Activated CD4-positive, alpha-beta memory T cell treated with anti-CD3 and anti-CD28 coated beads for 36 hours (primary cell): ENCODE data around the gene IQCB1. TPM values are rescaled to one million over a fixed set of nuclear protein-coding genes. Genes with fewer than 3 reads are reported as not detected.
"Not testable (repeated sequence)": the region's sequence is repeated elsewhere in the genome, so short reads cannot be mapped to it uniquely, and the experiment has no call there.

Experiments used
- CTCF ChIA-PET: fragments of 350-600 bp; sonication (Branson Sonifier 250); formaldehyde crosslinking; loops from one replicate; lab custom pipeline; 2021; ENCODE audit warnings: antibody characterized with exemption, inconsistent platforms; lab: Charles Lee
- POLR2A ChIA-PET: fragments of 350-600 bp; sonication (Branson Sonifier 250); formaldehyde crosslinking; loops from one replicate; lab custom pipeline; 2021; ENCODE audit warnings: antibody characterized with exemption; lab: Charles Lee
- DNase-seq: peaks from one replicate; pipeline ENCODE4 v3.0.0-alpha.2; 2020
- H3K27ac Mint-ChIP-seq: one replicate; pipeline ENCODE4 v1.8.0; 2021; ENCODE audit warnings: mixed read lengths
- H3K27me3 Mint-ChIP-seq: one replicate; pipeline ENCODE4 v1.8.0; 2021; ENCODE audit warnings: mixed read lengths
- H3K36me3 Mint-ChIP-seq: one replicate; pipeline ENCODE4 v1.8.0; 2021; ENCODE audit warnings: mixed read lengths
- H3K4me1 Mint-ChIP-seq: one replicate; pipeline ENCODE4 v1.8.0; 2021; ENCODE audit warnings: low read depth, mixed read lengths
- H3K4me3 Mint-ChIP-seq: one replicate; pipeline ENCODE4 v1.8.0; 2021; ENCODE audit warnings: mild to moderate bottlenecking, mixed read lengths
- H3K9me3 Mint-ChIP-seq: one replicate; pipeline ENCODE4 v1.8.0; 2021; ENCODE audit warnings: mixed read lengths
- intact Hi-C: fragments of 100-400 bp; cut with micrococcal nuclease; formaldehyde crosslinking; loops from one replicate; pipeline ENCODE4 v1.15.1; 2023
- total RNA-seq, 2 experiments: library from RNA; stranded (reverse); gene quantifications; one replicate each; pipeline ENCODE4 v1.2.3, GENCODE V29; 2021

Gene IQCB1
- total RNA-seq, 2 experiments from 2014 or later = 36.8 to 37.3 TPM

- H3K4me3 Mint-ChIP-seq = no peak overlapping the region
- no peaks in the 10 kb centered on the region for H3K27me3 Mint-ChIP-seq
- intact Hi-C loops = no loop called here
- ChIA-PET POLR2A (no interaction called here), CTCF (no interaction called here)
- H3K4me1 Mint-ChIP-seq = no peaks in the 10 kb centered on the region
- DNase-seq = no peak
- H3K27ac Mint-ChIP-seq = no peak overlapping the region
- no peaks in the 10 kb centered on the region for H3K9me3 Mint-ChIP-seq
- no peaks in the 10 kb centered on the region for H3K36me3 Mint-ChIP-seq
These were observed 76.9 kb downstream of the IQCB1 start for GRCh38 chr3:121757812-121758545.

DNA sequence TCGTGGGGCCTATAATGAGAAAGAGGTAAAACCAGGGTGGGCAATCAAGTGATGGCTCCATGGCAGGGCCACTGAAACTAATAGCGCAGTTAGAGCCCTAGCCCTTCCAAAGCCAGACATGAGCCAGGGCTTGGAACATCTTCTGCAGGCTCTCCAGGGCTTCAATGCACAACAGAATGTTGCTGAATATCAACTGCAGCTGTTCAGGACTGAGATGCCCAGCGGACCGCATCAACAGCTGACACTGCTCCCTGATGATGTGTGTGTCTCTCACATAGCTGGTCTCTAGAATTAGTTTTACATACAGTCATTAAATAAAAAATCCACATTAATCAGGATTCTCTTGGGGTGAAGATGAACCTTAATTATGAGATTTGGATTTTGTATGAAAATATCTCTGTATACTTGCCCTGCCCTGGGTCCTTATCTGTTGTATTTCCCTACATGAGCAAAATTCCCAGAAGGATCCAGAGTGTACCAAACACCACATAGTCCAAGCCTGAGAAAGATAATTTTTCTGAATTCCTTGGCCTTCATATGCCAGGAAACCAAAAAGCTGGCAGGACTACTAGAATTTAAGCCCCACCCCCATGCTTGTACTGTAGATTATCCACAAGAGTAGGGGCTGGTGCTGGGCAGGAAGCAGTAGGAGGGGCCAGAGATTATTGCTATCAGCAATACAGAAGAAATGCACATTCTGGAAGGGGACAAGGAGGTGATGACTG, 77.6 kb downstream of the IQCB1 start:
- intact Hi-C loops = no loop called here
- Mint-ChIP-seq H3K4me1 (no peaks in the 10 kb centered on the region), H3K36me3 (no peaks in the 10 kb centered on the region), H3K9me3 (no peaks in the 10 kb centered on the region), H3K27me3 (no peaks in the 10 kb centered on the region), H3K27ac (no peak overlapping the region), H3K4me3 (no peak overlapping the region)
- ChIA-PET CTCF (no interaction called here), POLR2A (no interaction called here)
- DNase-seq = no peak

- ChIA-PET CTCF (no interaction called here), POLR2A (no interaction called here)
- H3K27me3 Mint-ChIP-seq = no peaks in the 10 kb centered on the region
- H3K4me3 Mint-ChIP-seq = no peak overlapping the region
- H3K4me1 Mint-ChIP-seq = peaks cover 3% of the 10 kb centered on the region
- DNase-seq = no peak
- no peak overlapping the region for H3K27ac Mint-ChIP-seq
- no peaks in the 10 kb centered on the region for H3K36me3 Mint-ChIP-seq
- intact Hi-C loops = no loop called here
- no peaks in the 10 kb centered on the region for H3K9me3 Mint-ChIP-seq
These were observed 82.1 kb downstream of the IQCB1 start for GRCh38 chr3:121752772-121753171.

DNA sequence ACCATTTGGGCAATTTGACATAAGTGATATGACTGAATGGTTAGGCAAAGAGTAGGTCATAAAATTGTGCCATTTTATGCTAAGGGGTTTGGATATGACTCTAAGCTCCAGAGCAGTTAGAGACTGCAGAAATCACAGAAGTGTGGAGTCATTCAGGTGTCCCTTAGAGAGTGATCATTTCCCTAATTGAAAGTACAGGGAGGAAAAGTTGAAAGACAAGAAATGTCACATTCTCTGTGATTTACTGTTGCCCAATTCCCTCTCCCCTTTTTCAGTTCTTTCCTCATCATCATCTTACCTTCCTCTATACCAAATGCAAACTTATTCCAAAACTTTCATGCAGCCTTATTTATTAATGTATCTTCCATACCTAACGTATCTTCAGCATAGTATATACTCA, 82.6 kb downstream of the IQCB1 start:
- Mint-ChIP-seq H3K4me1 (peaks cover 6% of the 10 kb centered on the region), H3K27me3 (no peaks in the 10 kb centered on the region), H3K4me3 (no peak overlapping the region), H3K9me3 (no peaks in the 10 kb centered on the region), H3K36me3 (no peaks in the 10 kb centered on the region), H3K27ac (no peak overlapping the region)
- intact Hi-C loops = no loop called here
- no peak for DNase-seq
- ChIA-PET POLR2A (no interaction called here), CTCF (no interaction called here)

- CTCF ChIA-PET = interaction anchor here (0.7 to 1.3 kb wide), 3 partner anchors 89 to 349 kb away, joined by 3 read pairs; partner anchors contain the start of gene HCLS1
- Mint-ChIP-seq H3K4me1 (peaks cover 6% of the 10 kb centered on the region), H3K27ac (no peak overlapping the region), H3K9me3 (no peaks in the 10 kb centered on the region), H3K27me3 (no peaks in the 10 kb centered on the region), H3K36me3 (no peaks in the 10 kb centered on the region), H3K4me3 (no peak overlapping the region)
- no peak for DNase-seq
- POLR2A ChIA-PET = interaction anchor here (0.6 to 2.1 kb wide), 4 partner anchors 11 to 938 kb away, joined by 4 to 8 read pairs (median 6); partner anchors contain the start of genes EAF2 and IQCB1
- intact Hi-C loops = no loop called here
These were observed 84.8 kb downstream of the IQCB1 start for GRCh38 chr3:121750087-121750415.

DNA sequence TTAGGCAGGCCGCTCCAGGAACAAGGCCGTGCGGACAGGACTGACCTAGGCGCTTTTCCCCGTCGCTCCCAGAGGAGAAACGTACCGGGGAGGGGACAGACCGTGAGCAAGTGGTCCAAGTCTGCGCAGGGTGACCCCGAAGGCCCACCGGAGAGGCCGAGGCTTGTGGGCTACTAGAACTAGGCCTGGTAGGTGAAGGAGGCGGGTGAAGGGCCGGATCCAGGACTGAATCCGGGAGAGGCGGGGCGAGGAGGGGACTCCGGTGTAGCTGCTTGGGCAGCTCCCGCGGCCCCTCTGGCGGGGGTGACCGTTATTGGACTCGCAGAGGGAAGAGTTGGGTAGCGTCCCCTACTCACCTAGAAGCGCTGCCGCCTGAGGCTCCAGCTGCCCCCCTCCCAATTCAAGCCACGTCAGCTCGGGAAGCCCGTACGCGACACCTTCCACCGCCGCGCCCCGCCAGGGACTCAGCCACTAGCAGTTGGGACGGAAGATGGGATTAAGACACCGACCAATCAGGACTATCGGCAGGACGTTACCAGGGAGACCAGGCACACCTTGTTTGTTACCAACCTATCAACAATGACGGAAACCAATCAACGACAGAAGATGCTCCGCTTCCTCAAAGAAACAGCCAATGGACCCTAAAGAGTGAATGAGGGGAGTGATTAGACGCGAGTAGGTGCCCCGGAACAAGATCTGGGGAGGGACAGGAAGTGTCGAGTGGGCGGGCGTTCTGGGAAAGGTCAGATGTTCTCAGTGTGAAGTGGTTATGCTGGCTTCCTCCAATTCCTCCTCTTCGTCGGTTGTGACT, 85.4 kb downstream of the IQCB1 start, which contains the start of gene GOLGB1:
Gene GOLGB1 (minus strand): TSS at position 466 of the 811 bp plus-strand sequence. CDS start 18,770 bp downstream, outside the sequence.
- H3K36me3 Mint-ChIP-seq = no peaks in the 10 kb centered on the region
- H3K4me3 Mint-ChIP-seq = no peak within 1 kb of the TSS
- no peaks in the 10 kb centered on the region for H3K27me3 Mint-ChIP-seq
- CTCF ChIA-PET = interaction anchor here (0.6 to 1.3 kb wide), 4 partner anchors 14 to 94 kb away, joined by 3 to 4 read pairs (median 3); partner anchors contain the start of gene HCLS1
- H3K4me1 Mint-ChIP-seq = peaks cover 10% of the 10 kb centered on the region
- H3K27ac Mint-ChIP-seq = no peak within 1 kb of the TSS
- intact Hi-C loops = loop anchor here (1.0 to 5.0 kb wide), 10 partner anchors 14 to 1835 kb away; partner anchors contain the start of genes EAF2, GTF2E1, HACD2 and HCLS1
- peak; percentile 97 for DNase-seq
- H3K9me3 Mint-ChIP-seq = no peaks in the 10 kb centered on the region
- POLR2A ChIA-PET = interaction anchor here (1.0 to 2.1 kb wide), 5 partner anchors 11 to 89 kb away, joined by 4 to 8 read pairs (median 5); partner anchors contain the start of genes EAF2, HCLS1 and IQCB1

GRCh38 chr3:121748680-121749275, 86.1 kb downstream of the IQCB1 start:
- no peaks in the 10 kb centered on the region for H3K27me3 Mint-ChIP-seq
- H3K4me3 Mint-ChIP-seq = no peak overlapping the region
- H3K27ac Mint-ChIP-seq = no peak overlapping the region
- H3K9me3 Mint-ChIP-seq = no peaks in the 10 kb centered on the region
- H3K36me3 Mint-ChIP-seq = no peaks in the 10 kb centered on the region
- CTCF ChIA-PET = interaction anchor here (0.6 to 1.0 kb wide), 2 partner anchors 13 to 15 kb away, joined by 3 to 4 read pairs; no protein-coding TSS in a partner anchor
- DNase-seq = peak; percentile 67
- intact Hi-C loops = loop anchor here (1.0 to 5.0 kb wide), 10 partner anchors 13 to 1836 kb away; partner anchors contain the start of genes EAF2, GTF2E1, HACD2 and HCLS1
- POLR2A ChIA-PET = interaction anchor here (1.0 to 2.1 kb wide), 5 partner anchors 10 to 88 kb away, joined by 4 to 8 read pairs (median 5); partner anchors contain the start of genes EAF2, HCLS1 and IQCB1
- H3K4me1 Mint-ChIP-seq = peaks cover 10% of the 10 kb centered on the region

DNA sequence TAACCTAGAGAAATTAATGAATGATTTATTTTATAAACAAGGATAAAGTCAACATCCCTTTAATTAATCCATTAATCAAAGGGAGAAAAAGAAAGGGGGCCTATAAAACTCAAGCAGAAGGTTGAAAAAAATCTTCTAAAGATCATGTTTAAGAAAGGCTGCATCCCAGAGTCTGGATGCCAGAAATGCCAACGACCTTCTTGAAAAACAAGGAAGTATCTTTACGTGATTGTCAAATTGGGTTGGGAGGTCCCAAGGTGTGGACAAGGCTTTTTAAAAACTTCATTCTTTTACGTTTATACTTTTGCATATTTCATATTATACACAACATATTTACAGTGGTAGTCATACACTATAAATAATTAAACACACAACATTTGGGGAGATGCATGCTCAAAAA, 86.9 kb downstream of the IQCB1 start:
- POLR2A ChIA-PET = interaction anchor here (1.4 kb wide), 1 partner anchor 19 kb away, joined by 4 read pairs; no protein-coding TSS in a partner anchor
- intact Hi-C loops = loop anchor here (2.0 to 5.0 kb wide), 5 partner anchors 399 to 1837 kb away; partner anchors contain the start of genes GTF2E1, HACD2, PARP14 and RABL3
- no peaks in the 10 kb centered on the region for H3K27me3 Mint-ChIP-seq
- no peak for DNase-seq
- H3K4me1 Mint-ChIP-seq = peaks cover 10% of the 10 kb centered on the region
- no peak overlapping the region for H3K4me3 Mint-ChIP-seq
- H3K36me3 Mint-ChIP-seq = peaks cover 3% of the 10 kb centered on the region
- CTCF ChIA-PET = interaction anchor here (1.0 kb wide), 1 partner anchor 15 kb away, joined by 3 read pairs; no protein-coding TSS in a partner anchor
- no peak overlapping the region for H3K27ac Mint-ChIP-seq
- peaks cover 4% of the 10 kb centered on the region for H3K9me3 Mint-ChIP-seq

DNA sequence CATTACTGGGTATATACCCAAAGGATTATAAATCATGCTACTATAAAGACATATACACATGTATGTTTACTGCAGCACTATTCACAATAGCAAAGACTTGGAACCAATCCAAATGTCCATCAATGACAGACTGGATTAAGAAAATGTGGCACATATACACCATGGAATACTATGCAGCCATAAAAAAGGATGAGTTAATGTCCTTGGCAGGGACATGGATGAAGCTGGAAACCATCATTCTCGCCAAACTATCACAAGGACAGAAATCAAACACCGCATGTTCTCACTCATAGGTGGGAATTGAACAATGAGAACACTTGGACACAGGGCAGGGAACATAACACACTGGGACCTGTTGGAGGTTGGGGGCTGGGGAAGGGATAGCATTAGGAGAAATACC, 91.8 kb downstream of the IQCB1 start:
- CTCF ChIA-PET, intact Hi-C loops: not testable (repeated sequence)
- peaks cover 15% of the 10 kb centered on the region for H3K9me3 Mint-ChIP-seq

DNA sequence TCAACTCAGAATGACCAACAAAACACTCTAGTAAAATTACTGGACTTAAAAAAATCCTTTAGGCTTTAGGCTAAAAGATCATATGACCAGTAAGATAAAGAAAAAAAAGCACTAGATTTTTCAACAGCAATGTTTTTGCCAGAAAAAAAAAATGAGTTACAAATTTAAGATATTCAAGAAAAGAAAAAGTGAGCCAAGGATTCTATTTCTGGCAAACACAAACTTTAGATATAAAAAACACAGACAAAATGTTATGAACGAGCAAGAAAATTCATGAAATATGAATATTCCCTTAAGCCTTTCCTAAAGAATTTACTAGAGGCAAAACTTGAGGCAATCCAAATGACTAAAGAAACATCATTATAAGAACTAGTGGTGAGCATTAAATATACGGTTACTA, 94.0 kb downstream of the IQCB1 start:
- no peak for DNase-seq
- no peak overlapping the region for H3K27ac Mint-ChIP-seq
- intact Hi-C loops = no loop called here
- no peaks in the 10 kb centered on the region for H3K27me3 Mint-ChIP-seq
- POLR2A ChIA-PET = no interaction called here
- peaks cover 29% of the 10 kb centered on the region for H3K4me1 Mint-ChIP-seq
- peaks cover 16% of the 10 kb centered on the region for H3K36me3 Mint-ChIP-seq
- peaks cover 15% of the 10 kb centered on the region for H3K9me3 Mint-ChIP-seq
- CTCF ChIA-PET = no interaction called here
- no peak overlapping the region for H3K4me3 Mint-ChIP-seq

More for the DNA sequence above, 91.8 kb downstream of the IQCB1 start:
- Mint-ChIP-seq H3K36me3 (peaks cover 13% of the 10 kb centered on the region), H3K4me1 (peaks cover 22% of the 10 kb centered on the region)
- H3K27ac Mint-ChIP-seq, H3K27me3 Mint-ChIP-seq, POLR2A ChIA-PET, H3K4me3 Mint-ChIP-seq, DNase-seq: not testable (repeated sequence)

- intact Hi-C loops = loop anchor here (5.0 kb wide), 3 partner anchors 352 to 627 kb away; no protein-coding TSS in a partner anchor
- H3K9me3 Mint-ChIP-seq = peaks cover 15% of the 10 kb centered on the region
- H3K4me1 Mint-ChIP-seq = peaks cover 37% of the 10 kb centered on the region
- H3K4me3 Mint-ChIP-seq = no peak overlapping the region
- no peak overlapping the region for H3K27ac Mint-ChIP-seq
- peak; percentile 13 for DNase-seq
- no peaks in the 10 kb centered on the region for H3K27me3 Mint-ChIP-seq
- H3K36me3 Mint-ChIP-seq = peaks cover 16% of the 10 kb centered on the region
- POLR2A ChIA-PET = no interaction called here
- CTCF ChIA-PET = no interaction called here
These were observed 95.0 kb downstream of the IQCB1 start for GRCh38 chr3:121739902-121740301.
